NCI-H2196 (cell line): ENCODE measurements around the gene NR2F6.
A peak's percentile ranks its signal among the peaks of the same experiment; 100 is the strongest.

Experiments used
- DNase-seq: peaks from one replicate; lab custom pipeline; 2025; ENCODE audit not compliant: unreplicated experiment; lab: John Stamatoyannopoulos, UW

NR2F6 gene

DNA sequence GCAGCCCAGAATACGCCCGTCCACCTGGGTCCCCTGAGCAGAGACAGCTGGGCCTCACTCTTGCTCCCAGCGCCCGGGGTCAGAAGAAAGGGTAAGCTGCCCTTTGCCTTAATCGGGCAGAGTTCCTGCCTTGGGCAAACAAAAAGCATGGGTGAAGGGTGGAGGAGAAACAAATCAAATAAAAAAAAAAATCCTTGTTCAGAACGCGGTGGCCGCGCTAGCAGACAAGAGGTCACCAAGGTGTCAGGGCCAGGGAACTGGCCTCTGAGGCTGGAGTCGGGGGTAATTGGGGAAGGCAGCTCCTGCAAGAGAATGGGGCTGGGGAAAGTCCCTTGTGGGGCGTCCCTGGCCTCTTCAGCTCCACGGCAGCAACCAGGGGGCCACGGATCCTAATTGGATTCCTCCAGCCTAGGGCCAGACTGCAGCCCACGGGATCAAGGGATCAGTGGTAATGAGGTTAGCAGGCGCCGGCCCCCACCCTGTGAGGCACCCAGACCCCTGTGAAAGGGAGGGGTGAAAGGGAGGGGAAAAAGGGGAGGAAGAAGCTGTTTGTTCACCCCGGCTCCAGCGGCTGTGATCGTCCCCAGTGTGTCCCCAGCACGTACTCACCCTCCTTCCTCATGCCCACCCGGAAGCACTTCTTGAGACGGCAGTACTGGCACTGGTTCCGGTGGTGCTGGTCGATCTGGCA is 5.5 kb downstream of the NR2F6 start:
- no peak for DNase-seq

DNA sequence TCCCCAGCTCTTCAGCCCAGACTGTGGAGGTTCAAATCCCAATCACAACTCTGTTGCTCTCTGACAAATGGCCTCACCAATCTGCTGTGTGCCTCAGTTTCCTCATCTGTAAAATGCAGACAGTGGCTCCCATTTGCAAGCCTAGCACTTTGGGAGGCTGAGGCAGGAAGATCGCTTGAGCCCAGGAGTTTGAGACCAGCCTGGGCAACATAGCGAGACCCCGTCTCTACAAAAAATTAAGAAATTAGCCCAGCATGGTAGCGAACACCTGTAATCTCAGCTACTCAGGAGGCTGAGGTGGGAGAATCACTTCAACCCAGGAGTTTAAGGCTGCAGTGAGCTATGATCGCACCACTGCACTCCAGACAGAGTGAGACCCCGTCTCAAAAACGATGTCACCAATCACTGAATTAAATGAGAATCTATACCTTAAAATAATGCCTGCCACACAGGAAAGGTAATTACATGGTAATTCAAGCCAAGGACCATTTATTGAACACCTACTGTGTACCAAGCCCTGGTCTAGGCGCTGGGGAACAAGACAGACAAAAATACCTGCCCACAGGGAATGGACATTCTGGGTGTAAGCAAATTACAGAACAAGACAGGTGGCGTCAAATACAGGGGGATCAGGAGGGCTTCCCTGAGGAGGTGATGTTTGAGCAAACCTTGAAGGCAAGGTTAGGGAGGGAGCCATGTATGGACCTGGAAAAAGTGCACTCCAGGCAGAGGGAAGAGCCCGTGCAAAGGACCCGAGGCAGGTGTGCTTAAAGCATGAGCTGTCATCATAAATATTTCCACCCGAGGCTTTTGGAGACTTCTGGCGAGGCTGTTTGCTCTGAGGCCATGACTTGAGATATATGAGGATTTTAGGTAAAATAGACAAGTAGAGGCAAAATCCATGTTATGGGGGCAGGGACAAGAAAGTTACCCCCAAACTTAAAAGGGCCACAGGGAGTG is 7.7 kb downstream of the NR2F6 start:
- DNase-seq = no peak

DNA sequence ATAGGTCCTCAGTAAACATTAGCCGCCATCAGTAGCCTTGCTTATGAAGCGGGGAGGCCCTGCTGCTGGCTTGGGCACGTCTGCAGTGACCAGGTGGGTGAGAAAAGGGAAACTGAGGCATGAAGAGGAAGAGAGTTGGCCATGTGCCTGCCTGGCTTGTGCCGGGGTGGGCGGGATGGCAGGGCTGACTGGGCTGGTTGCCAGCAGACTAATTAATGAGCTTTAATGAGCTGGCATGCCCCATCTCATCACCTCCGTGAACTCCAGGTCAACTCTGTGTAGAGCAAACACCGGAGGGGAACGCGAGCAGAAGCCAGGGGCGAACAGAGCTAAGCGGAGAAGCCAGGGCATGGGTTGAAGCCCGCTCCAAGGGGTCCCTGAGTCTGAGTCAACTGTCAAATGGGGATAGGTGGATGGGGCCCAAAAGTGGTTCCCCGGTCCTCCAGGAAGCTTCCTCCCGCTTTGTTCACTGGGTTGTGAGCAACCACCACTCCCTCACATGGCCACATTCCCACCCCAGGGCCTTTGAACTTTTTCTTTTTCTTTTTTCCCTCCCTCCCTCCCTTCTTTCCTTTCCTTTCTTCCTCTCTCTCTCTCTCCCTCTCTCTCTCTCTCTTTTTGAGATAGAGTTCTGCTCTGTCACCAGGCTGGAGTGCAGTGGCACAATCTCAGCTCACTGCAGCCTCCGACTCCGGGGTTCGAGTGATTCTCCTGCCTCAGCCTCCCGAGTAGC is 8.7 kb downstream of the NR2F6 start:
- no peak for DNase-seq

DNA sequence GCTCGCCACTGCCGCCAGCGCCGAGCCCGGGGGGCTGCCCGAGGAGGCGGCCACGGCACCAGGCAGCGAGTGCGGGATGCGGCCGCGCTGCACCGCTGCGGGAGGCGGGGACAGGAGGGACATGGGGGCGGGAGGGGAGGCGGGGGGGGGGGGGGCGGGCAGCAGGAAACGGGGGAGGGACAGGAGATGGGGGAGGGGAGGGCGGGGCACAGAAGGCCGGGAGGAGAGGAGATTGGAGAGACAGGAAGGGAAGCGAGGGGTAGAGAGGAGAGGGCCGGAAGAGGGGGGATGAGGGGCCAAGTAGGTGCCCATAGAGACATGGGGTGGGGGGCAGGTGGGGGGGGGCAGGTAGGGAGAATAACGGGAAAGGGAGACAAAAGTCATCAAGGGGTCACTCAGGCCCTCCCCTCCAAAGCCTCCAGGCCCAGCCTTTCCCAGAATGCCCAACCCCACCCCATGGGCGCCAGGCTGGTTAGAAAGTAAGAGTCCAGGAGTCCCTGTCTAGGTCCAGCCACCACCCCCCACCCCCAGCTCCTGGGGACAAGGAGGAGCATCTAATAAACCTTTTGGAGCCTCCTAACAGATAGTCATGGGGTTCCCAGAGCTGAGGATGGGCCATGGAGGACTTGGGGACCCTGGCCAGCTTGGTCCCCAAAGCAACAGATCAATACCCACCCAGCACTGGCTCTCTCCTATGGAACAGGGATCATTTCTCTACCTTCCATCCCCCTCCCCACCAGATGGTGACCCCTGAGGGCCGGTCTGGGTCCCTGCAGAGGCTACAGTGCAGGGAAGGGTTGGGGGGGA is 9.5 kb downstream of the NR2F6 start:
- peak; percentile 69 for DNase-seq

DNA sequence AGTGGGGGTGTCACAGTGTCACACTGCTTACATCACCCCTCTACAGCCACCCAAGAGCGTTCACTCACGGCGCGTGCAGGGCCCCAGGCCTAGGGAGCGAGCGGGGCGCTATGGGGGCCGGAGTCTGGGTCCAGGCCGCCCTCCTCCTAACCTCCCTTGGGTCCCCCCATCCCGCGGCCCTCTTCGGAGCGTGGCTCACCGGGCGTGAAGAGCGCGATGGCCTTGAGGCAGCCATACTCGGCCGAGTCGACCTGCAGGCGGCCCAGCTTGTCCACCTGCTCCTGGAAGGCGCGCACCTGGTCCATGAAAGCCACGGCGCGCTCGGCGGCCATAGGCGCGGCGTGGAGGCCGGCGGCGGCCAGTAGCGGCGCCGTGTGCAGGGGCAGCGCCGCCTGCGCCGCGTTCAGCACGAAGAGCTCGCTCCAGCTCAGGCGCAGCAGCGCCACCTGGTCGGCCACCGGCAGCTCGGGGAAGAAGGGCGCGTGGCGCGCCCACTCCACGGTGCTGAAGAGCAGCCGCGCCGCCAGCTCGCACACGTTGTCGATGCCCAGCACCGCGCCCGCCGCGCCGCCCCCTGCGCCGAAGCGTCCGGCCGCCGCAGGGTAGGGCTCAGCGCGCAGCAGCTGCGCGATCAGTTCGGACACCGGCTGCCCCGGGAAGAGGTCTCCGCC is 10.3 kb downstream of the NR2F6 start:
- peak; percentile 69 for DNase-seq

DNA sequence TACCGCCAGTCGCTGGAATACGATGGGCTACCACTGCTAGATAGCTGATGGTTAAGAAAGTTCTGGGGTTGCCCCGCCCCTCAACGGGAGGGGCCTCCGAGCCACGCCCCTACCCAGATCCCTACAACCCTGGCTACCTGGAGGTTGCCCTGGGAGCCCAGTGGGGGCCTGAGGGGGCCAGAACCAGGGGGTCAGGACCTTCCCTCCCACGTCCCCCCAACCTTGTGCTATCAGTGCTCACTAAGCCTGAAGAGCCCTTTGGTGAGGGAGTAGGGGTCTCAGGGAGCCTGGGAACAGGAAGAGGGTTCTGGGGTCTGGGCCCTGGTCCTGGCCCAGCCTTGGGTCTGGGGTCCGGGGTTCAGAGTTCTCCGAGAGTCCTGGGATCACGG is 10.8 kb downstream of the NR2F6 start:
- DNase-seq = peak; percentile 70

DNA sequence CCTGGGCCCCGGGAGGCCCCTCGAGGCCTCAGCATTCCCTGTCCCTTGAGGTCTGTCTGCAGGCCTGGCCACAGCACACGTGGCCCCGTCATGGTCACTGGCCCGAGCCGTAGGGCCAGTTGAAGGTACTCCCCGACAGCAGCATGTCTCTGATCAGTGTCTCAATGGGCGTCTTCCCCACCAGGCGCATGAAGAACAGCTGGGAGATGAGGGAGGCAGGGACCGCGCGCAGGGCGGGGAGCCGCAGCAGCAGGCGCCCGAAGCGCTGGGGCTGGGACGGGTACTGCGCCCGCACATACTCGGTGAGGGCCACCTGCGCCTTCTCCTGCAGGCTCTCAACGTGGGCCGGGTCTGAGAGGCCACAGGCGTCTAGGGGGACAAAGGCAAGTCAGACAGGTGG is 13.5 kb downstream of the NR2F6 start:
- no peak for DNase-seq

DNA sequence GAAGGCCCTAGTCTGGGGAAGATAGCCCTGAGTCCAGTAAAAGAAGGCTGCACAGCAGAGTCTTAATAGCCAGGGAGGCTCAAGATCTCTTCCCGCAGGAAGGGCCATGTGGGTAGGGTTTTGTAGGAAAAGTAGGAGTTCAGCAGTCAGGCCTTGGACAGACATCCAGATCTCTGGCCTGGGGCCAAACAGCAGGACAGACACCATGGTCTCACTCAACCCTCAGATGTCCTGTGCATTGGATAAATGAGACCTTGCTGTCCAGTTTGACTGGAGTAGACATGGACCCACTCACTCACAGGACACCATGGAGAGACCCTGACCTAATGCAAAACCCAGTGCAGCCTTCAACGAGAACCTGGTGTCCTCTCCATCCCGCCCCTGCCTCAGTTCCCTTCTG is 15.8 kb downstream of the NR2F6 start:
- DNase-seq = no peak

DNA sequence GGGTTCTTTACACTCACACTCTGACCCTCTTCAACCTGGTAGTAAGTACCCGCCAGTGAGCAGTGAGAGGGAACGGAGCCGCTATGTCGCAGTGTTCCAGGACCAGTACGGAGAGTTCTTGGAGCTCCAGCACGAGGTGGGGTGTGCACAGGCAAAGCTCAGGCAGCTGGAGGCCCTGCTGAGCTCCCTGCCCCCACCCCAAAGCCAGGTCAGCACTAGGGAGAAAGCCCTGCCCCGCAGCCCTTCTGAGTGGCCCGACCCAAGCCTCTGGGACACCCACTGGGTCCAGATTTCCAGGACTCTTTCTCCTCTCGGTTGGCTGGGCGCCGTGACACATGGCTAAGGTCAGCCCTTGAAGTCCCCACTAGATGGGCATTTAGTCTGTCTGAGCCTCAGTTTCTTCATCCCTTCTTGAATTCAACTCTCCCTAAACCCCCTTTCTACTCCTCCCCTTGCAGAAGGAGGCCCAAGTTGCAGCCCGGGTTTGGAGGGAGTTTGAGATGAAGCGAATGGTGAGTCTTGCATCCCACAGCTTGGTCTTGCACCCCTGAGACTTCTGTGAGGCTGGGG is 17.8 kb downstream of the NR2F6 start:
- no peak for DNase-seq

DNA sequence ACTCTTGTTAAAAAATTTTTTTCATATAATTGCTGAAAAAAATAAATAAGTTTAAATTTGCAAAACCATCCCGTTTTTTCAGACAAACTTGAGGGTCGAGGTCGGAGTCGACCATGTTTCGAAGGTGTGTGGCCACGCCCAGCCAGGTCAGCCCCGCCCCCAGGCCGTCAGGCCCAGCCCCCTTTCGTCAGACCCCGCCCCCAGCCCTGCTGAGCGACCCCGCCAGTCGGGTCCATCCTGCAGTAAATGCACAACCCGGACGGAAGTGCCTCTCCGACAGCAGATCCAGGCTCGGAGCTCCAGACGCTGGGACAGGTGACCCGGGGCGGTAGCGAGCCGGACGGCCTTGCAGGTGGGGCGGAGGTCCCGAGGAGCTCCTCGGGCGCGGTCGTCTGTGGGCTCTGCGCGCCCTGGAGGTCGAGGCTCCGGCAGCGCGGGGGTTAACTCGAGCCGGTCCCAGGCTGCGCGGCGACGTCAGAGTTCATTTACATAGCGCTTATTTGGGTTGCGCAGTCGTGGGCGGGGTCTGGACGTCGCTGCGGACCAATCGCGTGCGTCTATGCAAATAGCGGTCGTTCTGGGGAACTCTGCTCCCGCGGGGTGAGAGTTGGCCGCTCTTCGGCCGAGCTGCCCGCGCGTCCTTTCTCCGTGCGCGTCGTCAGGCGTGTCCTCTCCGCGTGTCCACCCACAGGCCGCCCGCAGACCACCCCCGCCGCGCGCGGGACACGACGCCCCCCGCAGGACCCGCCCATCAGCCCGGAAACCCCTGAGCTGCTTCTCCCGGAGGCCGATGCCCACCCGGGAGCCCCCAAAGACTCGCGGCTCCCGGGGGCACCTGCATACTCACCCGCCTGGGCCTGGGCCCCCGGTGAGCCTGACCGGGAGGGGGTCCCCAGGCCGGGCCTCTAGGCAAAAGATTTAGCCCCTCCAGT is 19.5 kb downstream of the NR2F6 start, which contains the start of gene OCEL1:
Gene OCEL1 (plus strand): TSS at position 225 of the 932 bp plus-strand sequence. CDS start 22 bp downstream, at position 247.
- DNase-seq = peak; percentile 98

DNA sequence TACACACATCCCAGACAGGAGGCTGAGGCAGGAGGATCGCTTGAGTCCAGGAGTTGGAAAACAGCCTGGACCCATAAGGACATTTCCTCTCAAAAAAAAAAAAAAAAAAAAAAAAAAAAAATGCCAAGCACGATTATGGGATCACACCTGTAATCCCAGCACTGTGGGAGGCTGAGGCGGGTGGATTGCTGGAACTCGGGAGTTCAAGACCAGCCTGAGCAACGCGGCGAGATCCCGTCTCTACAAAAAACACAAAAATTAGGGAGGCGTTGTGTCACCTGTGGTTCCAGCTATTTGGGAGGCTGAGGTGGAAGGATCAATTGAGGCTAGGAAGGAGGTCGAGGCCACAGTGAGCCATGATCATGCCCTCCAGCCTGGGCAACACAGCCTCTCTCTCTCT is 20.7 kb downstream of the NR2F6 start:
- no peak for DNase-seq

DNA sequence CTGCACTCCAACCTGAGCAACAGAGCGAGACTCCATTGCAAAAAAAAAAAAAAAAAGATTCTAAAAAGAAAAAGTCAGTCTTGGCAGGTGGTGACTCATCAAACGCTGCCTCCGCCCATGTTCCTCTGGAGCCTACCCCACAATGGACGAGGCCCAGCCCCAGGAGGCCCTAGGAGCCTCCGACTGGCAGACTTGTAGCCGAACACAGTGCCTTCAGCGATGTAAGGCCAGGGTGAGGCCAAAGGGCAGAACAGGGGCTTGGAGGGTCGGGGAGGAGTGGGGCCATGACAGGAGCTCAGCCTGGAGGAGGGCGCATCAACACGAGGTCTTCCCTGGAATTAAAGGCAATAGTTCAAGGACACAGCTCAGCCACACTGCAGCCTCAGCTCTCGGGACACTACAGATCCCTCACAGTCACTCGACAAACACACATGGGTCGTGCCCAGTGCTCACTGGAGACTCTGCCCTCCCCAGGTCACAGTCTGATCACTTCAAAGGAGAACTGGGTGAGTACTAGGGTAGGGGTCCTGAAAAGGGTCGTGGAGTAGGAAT is 25.4 kb downstream of the NR2F6 start:
- no peak for DNase-seq

DNA sequence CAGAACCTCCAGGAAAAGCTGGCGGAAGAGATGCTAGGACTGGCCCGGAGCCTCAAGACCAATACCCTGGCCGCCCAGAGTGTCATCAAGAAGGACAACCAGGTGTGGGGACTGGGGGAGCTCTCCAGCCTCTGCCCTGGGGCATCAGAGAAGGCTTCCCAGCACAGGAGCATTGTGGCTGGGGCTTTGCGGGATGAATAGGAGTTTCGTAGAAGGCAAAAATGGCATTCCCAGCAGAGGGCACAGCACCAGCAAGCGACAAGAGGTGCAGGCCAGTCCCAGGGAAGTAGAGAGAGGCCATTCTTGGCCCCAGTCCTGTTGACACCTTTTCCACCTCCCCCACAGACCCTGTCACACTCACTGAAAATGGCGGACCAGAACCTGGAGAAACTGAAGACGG is 26.4 kb downstream of the NR2F6 start:
- DNase-seq = no peak

DNA sequence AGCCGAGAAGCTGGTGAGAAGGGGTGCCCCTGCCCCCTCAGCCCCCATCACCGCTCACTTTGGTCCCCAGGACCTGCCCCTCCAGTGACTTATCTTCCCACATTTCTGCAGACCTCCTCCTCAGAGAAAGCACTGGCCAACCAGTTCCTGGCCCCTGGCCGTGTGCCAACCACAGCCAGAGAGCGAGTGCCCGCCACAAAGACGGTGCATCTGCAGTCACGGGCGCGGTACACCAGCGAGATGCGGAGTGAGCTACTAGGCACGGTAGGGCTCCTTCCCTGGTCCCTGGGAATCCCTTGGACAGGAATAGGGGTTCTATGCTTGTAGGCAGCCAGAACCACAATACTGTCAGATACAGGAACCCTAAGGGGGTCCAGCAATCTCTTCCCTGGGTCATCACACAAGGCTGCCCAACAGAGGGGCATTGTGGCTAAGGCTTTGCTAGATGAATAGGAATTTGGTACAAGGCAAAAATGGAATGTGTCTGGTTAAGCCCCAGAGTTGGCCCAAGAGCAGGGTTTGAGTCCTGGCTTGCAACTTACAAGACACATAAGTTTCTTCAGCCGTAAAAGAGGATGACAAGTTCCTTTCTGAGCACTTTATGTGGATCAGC is 29.6 kb downstream of the NR2F6 start:
- DNase-seq = no peak

DNA sequence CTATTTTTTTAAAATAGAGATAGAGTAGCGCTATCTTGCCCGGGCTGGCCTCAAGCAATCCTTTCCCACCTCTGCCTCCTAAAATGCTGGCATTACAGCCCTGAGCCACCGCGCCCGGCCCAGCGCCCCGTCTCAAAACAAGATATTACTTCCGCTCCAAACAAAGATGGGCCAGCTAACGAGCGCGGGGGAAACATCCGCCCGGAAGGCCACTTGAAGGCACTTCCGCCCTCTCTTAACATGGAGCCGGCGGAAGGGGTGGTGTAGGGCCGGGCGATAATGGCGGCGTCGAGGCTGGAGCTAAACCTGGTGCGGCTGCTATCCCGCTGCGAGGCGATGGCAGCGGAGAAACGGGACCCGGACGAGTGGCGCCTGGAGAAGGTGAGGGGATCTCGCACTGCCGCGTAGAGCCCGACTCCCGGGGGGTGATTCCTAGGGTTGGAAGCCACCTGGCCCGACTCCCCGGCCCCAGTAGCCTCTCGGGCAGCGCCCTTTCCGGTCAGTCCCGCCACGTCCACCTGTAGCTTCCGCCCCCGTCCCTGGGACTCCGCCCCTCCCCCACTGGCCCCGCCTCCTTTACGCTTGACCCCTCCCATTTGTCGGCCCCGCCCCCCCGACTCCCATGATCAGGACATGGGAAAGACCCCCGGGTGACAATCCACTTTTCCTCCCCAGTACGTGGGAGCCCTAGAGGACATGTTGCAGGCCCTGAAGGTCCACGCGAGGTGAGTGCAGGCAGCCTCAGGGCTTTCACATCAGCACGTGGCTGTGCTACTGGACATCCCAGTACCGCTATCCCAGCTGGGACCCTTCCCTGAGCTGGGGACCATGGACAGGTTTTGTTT is 30.4 kb downstream of the NR2F6 start, which contains the start of gene USE1:
Gene USE1 (plus strand): TSS at position 231 of the 845 bp plus-strand sequence. CDS start 49 bp downstream, at position 280.
- DNase-seq = peak; percentile 89

DNA sequence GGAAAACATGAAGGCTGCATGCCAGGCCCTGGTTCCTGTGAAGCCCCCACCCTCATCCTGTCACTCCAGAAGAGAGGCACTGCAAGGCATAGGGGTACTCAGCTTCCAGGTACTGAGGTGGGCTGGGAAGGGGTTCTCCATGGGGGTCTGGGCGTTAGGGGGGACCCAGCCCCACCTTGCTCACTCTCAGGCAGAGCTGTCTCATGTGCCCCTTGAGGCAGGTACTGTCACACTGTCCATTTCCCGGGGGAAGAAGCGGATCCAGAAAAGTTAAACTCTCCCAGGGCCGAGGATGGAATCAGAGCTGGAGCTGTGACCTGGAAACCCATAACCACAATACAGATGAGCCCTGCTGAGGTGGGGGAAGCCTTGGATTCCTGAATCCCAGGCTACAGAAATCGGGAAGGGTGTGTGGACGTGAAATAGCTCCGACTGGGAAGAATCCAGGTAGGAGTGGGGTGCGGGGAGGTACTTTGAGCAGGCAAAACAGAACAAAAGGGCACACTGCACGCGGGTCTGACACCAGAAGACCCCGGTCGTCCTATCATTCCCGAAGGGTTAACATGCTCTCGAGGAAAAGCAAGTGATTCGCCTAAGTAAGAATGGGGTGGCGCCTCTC is 31.1 kb downstream of the NR2F6 start:
- DNase-seq = no peak
